GM12892 (cell line): ENCODE results near the gene PRRG4.

Source experiments
- POLR2A ChIP-seq: IDR thresholded peaks from 2 replicates; pipeline ENCODE4 v1.6.1; 2011; ENCODE audit warnings: low read depth, low read length, control low read depth
- POLR2AphosphoS5 ChIP-seq: IDR thresholded peaks from 2 replicates; pipeline ENCODE4 v1.6.1; 2011; ENCODE audit warnings: low read depth, low read length, control low read depth

GRCh38 chr11:32796425-32796824, 33.3 kb upstream of the PRRG4 start:
- TF ChIP-seq POLR2AphosphoS5 (no peak), POLR2A (no peak)
